ENCODE data around the gene PC.
"Not testable (repeated sequence)": the region's sequence is repeated elsewhere in the genome, so short reads cannot be mapped to it uniquely, and the experiment has no call there.

The PC gene

GRCh38 chr11:66841861-66842260 is 116.3 kb downstream of the PC start:
- DNase-seq, result no peak

DNA sequence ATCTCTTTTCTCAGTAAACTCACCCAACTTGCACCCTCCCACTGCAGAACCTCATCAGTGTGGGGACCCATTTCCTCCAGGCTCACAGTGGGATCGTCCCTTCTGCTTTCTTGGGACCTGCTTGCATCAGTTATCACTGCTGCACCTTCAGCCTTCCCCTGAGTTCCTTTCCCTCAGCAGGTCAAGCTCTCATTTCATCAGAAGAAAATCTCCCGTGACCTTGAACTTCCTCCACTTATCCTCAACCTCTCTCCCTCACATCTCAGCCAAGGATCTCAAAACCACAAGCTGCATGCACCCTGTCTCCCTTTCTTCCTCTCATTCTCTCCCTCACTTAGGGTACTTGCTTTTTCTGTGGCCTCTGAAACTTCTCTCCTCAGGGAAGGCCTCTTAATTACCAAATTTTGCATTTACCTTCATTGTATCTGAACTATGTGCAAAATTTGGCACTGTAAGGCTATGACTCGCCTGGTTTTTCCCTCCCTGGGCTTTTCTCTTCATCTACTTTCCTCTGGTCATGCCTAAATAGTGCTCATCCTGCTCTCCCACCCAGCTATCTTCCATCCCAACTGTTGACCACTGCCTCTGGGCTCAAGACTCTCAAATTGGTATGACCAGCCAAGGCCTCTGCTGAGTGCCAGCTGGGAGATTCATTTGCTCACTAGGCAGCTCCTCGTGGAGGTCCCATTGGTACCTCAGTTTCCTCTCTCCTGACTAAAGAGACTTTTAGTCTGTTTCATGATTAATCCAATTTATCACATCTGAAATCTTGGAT is 117.7 kb downstream of the PC start:
- no peak for DNase-seq

GRCh38 chr11:66835768-66836405 is 122.3 kb downstream of the PC start:
- no peak for DNase-seq

DNA sequence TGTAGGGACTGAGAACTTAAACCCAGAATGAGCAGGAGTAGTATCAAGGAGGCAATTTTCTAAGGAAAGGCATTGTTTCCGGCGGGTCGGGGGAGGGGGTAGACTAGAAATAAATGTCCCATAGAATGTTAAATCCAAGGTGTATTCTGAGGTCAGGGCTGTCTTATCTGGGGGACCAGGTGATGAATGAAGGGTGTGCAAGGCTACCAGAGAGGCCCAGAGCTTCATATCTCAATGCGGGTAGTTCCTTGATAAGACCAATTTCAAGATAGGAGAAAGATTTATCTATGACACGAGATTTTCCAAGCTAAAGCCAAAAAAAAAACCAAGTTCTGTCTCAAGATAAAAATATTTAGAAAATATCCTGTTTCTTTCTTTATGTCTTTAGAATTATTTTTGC is 123.2 kb downstream of the PC start:
- DNase-seq, result no peak

DNA sequence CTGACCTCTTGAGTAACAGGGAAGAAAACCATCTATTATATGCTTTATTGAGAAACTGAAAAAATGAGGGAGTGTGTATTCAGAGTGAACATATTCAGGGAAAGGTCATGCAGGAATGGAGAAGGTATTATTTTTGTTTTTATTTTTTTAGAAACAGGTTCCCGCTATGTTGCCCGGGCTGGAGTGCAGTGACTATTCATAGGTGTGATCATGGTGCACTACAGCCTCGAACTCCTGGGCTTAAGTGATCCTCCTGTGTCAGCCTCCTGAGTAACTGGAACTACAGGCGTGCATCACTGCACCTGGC is 123.7 kb downstream of the PC start:
- no peak for DNase-seq

DNA sequence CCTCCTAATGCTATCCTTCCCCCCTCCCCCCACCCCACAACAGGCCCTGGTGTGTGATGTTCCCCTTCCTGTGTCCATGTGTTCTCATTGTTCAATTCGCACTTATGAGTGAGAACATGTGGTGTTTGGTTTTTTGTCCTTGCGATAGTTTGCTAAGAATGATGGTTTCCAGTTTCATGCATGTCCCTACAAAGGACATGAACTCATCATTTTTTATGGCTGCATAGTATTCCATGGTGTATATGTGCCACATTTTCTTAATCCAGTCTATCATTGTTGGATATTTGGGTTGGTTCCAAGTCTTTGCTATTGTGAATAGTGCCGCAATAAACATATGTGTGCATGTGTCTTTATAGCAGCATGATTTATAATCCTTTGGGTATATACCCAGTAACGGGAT is 133.6 kb downstream of the PC start:
- not testable (repeated sequence) for DNase-seq

DNA sequence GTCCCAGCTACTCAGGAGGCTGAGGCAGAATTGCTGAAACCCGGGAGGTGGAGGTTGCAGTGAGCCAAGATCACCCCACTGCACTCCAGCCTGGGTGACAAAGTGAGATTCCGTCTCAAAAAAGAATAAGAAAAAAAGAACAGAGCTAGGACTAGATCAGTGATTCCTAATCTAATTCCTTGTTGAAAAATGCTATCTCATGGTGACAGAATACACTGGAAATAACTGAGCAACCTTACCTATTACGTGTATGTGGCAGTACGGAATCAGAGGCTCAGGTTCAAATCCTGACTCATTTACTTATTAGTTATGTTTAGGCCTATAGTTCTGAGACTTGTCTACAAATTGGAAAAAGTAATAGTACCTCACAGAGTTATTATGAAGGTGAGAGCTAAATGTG is 134.5 kb downstream of the PC start:
- no peak for DNase-seq

- DNase-seq, result no peak
Measured at GRCh38 chr11:66820901-66821300, 137.3 kb downstream of the PC start.

DNA sequence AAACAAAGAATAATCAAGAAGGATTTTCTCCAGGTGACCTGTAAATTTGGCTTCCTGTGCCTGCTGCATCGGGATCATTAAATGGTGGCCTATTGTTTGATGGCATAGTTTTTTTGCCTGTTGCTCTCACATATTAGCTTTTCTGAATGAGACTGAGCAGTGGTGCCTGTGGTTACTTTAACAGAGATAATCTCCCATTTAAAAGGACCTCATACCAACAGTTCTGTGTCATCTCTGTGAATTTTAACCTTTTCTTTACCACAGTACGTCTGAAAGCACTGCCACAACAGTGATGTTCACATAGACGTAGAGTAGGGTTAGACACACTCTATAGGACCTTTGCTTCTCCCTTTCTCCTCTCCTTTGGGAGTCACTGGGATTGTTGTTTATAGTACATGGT is 137.8 kb downstream of the PC start:
- no peak for DNase-seq

DNA sequence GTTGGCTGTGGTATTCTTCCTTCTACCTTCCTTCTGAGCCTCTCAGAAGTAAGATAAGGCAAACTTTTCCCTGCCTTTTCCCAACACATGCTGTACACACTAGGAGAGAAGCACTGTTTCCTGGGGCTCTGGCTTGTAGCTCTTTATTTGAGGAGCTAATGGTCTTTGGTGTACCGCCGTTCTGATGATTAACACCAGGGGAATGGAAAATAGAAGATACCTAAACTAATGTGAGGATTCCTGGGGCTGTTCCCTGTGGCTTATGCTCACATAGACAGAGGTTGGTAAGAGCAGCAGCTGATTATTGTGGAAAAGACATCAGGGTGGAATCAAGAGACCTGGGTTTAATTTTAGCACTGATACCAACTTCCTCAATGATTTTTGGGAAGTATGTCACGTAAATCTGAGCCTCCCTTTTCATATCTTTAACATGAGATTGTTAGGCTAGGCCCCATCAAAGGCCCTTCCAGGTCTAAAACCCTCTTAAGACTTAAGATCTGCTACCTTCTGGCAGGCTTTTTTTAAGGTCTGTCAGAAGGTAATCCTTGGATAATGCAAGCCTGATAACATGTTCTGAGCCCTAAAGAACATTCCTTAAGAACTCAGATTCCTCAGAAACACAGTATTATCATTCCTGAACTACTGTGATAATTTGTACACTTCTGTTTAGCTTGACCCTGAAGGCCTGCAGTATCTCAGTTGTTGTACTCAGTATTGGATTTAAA is 139.8 kb downstream of the PC start:
- no peak for DNase-seq

- no peak for DNase-seq
Measured at GRCh38 chr11:66815646-66816045, 142.5 kb downstream of the PC start.

GRCh38 chr11:66814678-66815077 is 143.5 kb downstream of the PC start:
- no peak for DNase-seq

DNA sequence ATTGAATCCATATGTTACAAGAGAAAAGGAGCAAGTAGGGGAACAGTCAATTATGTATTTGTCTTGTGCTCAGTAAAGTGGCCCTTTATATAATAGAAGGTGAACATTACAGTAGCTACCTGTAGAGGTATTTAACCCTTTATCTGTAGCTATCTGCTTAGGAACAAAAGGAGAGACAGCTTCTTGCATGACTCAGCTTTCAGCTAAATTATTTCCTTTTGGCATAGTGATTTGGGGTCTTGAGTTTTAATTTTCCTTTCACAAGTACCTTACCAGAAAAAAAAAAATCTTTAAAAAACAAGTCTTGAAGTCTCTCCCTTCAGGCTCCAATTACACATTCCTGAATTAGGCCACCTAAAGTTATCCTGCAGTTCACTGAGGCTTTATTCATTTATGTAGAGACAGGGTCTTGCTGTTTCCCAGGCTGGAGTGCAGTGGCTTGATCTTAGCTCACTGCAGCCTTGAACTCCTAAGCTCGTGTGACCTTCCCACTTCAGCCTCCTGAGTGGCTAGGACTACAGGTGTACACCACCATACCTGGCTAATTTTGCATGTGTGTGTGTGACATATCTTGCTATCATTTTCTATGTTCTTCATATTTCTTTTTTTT is 147.5 kb downstream of the PC start:
- DNase-seq, result no peak

DNA sequence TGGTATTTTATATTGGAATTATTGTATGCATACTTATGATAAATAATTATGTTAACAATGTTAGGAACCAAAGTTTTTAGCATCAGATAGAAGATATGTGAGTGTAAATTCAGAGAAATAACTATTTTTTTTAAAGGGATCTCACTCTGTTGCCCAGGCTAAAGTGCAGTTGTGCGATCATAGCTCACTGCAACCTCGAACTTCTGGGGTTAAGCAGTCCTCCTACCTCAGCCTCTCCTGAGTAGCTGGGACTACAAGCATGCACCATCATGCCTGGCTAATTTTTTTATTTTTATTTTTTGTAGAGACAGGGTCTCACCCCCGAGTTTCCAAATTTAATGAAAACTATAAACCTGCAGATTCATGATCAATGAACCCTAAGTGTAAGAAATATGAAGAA is 148.6 kb downstream of the PC start:
- DNase-seq, result no peak

GRCh38 chr11:66800720-66801428 is 157.3 kb downstream of the PC start:
- no peak for DNase-seq

- not testable (repeated sequence) for DNase-seq
Measured at GRCh38 chr11:66799815-66800214, 158.4 kb downstream of the PC start.

Measured in right kidney (tissue), 1 donor.